ENCODE measurements around the gene TTC33. TPM values are rescaled to one million over a fixed set of nuclear protein-coding genes. Genes with fewer than 3 reads are reported as not detected.
"Not testable (repeated sequence)": the region's sequence is repeated elsewhere in the genome, so short reads cannot be mapped to it uniquely, and the experiment has no call there.

TTC33 gene
- total and polyA plus RNA-seq, 12 donors = 6.4 to 20.1 (median 17.5) TPM

GRCh38 chr5:40792691-40793090, 36.9 kb upstream of the TTC33 start:
- Histone ChIP-seq H3K36me3 (peaks cover 0 to 19% (median 0%) of the 10 kb centered on the region in 9 donors), H3K4me1 (peaks cover 0 to 68% (median 47%) of the 10 kb centered on the region in 9 donors)
- intact Hi-C loops (cut with DNase I); H3K9me3 ChIP-seq; DNase-seq; H3K27ac ChIP-seq; H3K27me3 ChIP-seq; H3K4me3 ChIP-seq; ATAC-seq: not testable (repeated sequence)
- 97% methylated on average over 10 of the region's 10 CpGs for WGBS, 2 donors

- Histone ChIP-seq H3K4me3 (no peak overlapping the region), H3K36me3 (peaks cover 0 to 19% (median 0%) of the 10 kb centered on the region in 9 donors), H3K27ac (peak overlapping the region in 2 of 10 donors; percentile 3 to 6), H3K27me3 (no peaks in the 10 kb centered on the region), H3K4me1 (peaks cover 0 to 64% (median 42%) of the 10 kb centered on the region in 9 donors), H3K9me3 (peaks cover 0 to 12% (median 5%) of the 10 kb centered on the region in 11 donors)
- TF ChIP-seq CTCF (IDR thresholded peaks at IDR 0.05) = no peak
- intact Hi-C loops (cut with DNase I) = no loop called here
- ATAC-seq (no peak), DNase-seq (no peak)
- 56 to 62% methylated on average over 3 of the region's 3 CpGs for WGBS, 2 donors
These were observed 36.0 kb upstream of the TTC33 start for GRCh38 chr5:40791715-40792139.

DNA sequence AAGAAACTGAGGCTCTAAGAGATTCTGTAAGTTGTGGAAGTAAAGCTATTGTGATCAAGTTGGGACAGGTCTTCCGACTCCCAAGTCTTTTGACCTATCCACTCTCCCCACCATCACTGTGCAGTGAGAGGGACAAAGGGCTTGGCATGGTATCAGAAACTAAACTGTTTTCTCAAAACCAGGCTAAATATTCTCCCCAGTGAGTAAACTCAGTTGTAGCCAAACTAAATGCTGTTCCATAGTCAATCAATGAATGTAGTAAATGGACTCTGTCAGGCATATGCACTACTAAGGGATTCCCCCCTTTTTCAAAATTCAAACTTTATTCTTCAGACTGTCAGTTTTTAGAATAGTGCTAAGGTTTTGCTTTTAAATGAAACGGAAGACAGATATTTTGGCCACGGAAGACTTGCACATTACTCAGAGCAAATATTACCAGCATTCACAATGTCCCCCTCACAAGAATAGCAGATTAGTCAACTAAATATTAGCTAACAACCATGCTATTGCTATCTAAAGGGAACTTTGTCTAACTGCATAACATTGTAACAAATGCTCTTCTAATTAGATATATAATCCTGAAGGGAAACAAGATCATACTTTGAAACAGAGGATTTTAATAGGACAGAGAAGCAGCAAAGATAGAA, 35.3 kb upstream of the TTC33 start:
- H3K4me3 ChIP-seq = no peak overlapping the region
- peak overlapping the region in 2 of 10 donors; percentile 3 to 6 for H3K27ac ChIP-seq
- intact Hi-C loops (cut with DNase I) = no loop called here
- peaks cover 0 to 19% (median 0%) of the 10 kb centered on the region in 9 donors for H3K36me3 ChIP-seq
- H3K27me3 ChIP-seq = no peaks in the 10 kb centered on the region
- 52 to 73% methylated on average over 3 of the region's 3 CpGs for WGBS, 2 donors
- DNase-seq = no peak
- peaks cover 0 to 16% (median 5%) of the 10 kb centered on the region in 11 donors for H3K9me3 ChIP-seq
- no peak for TF ChIP-seq CTCF (IDR thresholded peaks at IDR 0.05)
- peak in 2 of 8 donors; percentile 16 to 45 for ATAC-seq
- H3K4me1 ChIP-seq = peaks cover 0 to 58% (median 35%) of the 10 kb centered on the region in 9 donors

GRCh38 chr5:40788941-40789340, 33.2 kb upstream of the TTC33 start:
- H3K4me1 ChIP-seq = peaks cover 0 to 53% (median 26%) of the 10 kb centered on the region in 9 donors
- H3K9me3 ChIP-seq = peaks cover 0 to 16% (median 5%) of the 10 kb centered on the region in 11 donors
- H3K27ac ChIP-seq; H3K4me3 ChIP-seq; ATAC-seq; H3K27me3 ChIP-seq; intact Hi-C loops (cut with DNase I); DNase-seq: not testable (repeated sequence)
- H3K36me3 ChIP-seq = peaks cover 0 to 14% (median 0%) of the 10 kb centered on the region in 9 donors
- 100% methylated on average over 5 of the region's 5 CpGs for WGBS, 2 donors

GRCh38 chr5:40787986-40788385, 32.2 kb upstream of the TTC33 start:
- H3K27ac ChIP-seq = no peak overlapping the region
- no peaks in the 10 kb centered on the region for H3K27me3 ChIP-seq
- ATAC-seq = no peak
- peaks cover 0 to 16% (median 5%) of the 10 kb centered on the region in 11 donors for H3K9me3 ChIP-seq
- no peak overlapping the region for H3K4me3 ChIP-seq
- WGBS, 2 donors = 98 to 100% methylated on average over 1 of the region's 1 CpG
- intact Hi-C loops (cut with DNase I) = no loop called here
- H3K4me1 ChIP-seq = peaks cover 0 to 54% (median 32%) of the 10 kb centered on the region in 9 donors
- peaks cover 0 to 14% (median 0%) of the 10 kb centered on the region in 9 donors for H3K36me3 ChIP-seq
- TF ChIP-seq CTCF (IDR thresholded peaks at IDR 0.05) = no peak
- no peak for DNase-seq

- 98 to 99% methylated on average over 3 of the region's 3 CpGs for WGBS, 2 donors
- DNase-seq; H3K27ac ChIP-seq; H3K27me3 ChIP-seq; intact Hi-C loops (cut with DNase I); ATAC-seq; H3K4me3 ChIP-seq: not testable (repeated sequence)
- Histone ChIP-seq H3K4me1 (peaks cover 0 to 58% (median 34%) of the 10 kb centered on the region in 9 donors), H3K9me3 (peaks cover 0 to 16% (median 5%) of the 10 kb centered on the region in 11 donors), H3K36me3 (peaks cover 0 to 14% (median 0%) of the 10 kb centered on the region in 9 donors)
These were observed 30.9 kb upstream of the TTC33 start for GRCh38 chr5:40786664-40787063.

Measured in heart right ventricle (tissue), 16 donors.